ENCODE data around the gene CNTN1. TPM values are rescaled to one million over a fixed set of nuclear protein-coding genes. Genes with fewer than 3 reads are reported as not detected.

The CNTN1 gene
- total RNA-seq, 1 donor from 2014 or later: 0.46 TPM

DNA sequence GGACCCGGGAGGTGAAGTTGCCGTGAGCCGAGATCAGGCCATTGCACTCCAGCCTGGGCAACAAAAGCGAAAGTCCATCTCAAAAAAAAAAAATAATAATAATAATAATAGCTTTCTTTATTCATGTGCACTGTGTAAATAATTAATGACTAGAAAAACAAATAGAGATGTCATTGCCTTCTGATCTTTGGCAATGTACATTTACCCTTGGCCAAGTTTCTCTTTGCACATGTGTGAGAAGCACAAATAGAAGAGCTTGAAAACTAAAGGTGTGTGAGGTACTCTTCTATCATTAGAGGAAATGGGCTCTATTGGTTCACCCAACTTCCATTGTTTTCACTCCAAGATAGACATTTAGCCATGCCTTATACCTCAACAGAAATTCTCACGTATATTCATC, 325.8 kb downstream of the CNTN1 start:
- no peaks in the 10 kb centered on the region for H3K36me3 Mint-ChIP-seq (ENCODE audit: low read depth, unreplicated experiment)
- no peaks in the 10 kb centered on the region for H3K9me3 Mint-ChIP-seq (ENCODE audit: unreplicated experiment)

DNA sequence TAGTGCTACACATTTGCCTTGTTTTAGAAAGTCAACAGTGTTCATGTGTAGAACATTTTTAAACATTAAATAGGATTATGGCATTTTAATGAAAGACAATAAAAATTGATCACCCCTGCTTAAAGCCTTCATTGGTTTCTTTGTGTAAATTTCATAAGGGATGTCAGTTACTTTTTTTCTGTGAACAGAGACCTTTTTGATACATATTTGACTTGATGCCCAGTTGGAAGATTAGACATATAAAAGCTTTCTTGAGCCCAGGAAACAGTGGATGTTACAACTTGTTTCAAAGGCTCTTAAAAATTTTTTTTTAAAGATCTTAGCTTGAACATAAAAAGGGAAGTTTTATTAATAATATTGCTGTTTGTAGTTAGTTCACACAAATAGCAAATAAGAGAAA, 327.2 kb downstream of the CNTN1 start:
- no peaks in the 10 kb centered on the region for H3K36me3 Mint-ChIP-seq (ENCODE audit: low read depth, unreplicated experiment)
- TF ChIP-seq, protein P1, sequence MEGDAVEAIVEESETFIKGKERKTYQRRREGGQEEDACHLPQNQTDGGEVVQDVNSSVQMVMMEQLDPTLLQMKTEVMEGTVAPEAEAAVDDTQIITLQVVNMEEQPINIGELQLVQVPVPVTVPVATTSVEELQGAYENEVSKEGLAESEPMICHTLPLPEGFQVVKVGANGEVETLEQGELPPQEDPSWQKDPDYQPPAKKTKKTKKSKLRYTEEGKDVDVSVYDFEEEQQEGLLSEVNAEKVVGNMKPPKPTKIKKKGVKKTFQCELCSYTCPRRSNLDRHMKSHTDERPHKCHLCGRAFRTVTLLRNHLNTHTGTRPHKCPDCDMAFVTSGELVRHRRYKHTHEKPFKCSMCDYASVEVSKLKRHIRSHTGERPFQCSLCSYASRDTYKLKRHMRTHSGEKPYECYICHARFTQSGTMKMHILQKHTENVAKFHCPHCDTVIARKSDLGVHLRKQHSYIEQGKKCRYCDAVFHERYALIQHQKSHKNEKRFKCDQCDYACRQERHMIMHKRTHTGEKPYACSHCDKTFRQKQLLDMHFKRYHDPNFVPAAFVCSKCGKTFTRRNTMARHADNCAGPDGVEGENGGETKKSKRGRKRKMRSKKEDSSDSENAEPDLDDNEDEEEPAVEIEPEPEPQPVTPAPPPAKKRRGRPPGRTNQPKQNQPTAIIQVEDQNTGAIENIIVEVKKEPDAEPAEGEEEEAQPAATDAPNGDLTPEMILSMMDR (IDR thresholded peaks at IDR 0.05; ENCODE audit: unreplicated experiment): no peak
- H3K27me3 Mint-ChIP-seq (ENCODE audit: unreplicated experiment): no peaks in the 10 kb centered on the region
- no peak overlapping the region for H3K4me3 Mint-ChIP-seq (ENCODE audit: unreplicated experiment)
- peaks cover 10% of the 10 kb centered on the region for H3K4me1 Mint-ChIP-seq (ENCODE audit: unreplicated experiment)
- H3K27ac Mint-ChIP-seq (ENCODE audit: unreplicated experiment): no peak overlapping the region
- DNase-seq (ENCODE audit: low spot score): no peak
- H3K9me3 Mint-ChIP-seq (ENCODE audit: unreplicated experiment): no peaks in the 10 kb centered on the region

More for the DNA sequence above, 325.8 kb downstream of the CNTN1 start:
- peaks cover 3% of the 10 kb centered on the region for H3K4me1 Mint-ChIP-seq (ENCODE audit: unreplicated experiment)
- no peak for DNase-seq (ENCODE audit: low spot score)
- no peak overlapping the region for H3K27ac Mint-ChIP-seq (ENCODE audit: unreplicated experiment)
- TF ChIP-seq, protein P1 (IDR thresholded peaks at IDR 0.05; ENCODE audit: unreplicated experiment): no peak
- no peak overlapping the region for H3K4me3 Mint-ChIP-seq (ENCODE audit: unreplicated experiment)
- no peaks in the 10 kb centered on the region for H3K27me3 Mint-ChIP-seq (ENCODE audit: unreplicated experiment)

DNA sequence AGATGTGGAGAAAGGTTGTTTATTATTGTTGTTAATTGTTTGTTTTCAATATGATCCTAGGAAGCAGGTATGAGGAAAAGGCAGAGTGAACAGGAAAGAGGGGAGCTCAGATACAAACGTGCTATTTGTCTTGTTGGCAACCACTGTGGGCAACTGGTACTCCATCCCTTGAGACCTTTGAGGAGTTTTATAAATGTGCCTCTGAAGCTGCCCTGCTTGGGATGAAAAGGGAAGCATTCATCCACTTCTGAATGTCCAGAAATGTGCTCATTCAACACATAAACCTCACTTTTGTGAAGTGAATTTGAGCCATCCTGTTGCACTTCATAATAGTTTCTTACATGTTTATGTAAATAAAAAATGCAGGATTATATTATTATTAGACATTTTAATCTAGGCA, 331.6 kb downstream of the CNTN1 start:
- peaks cover 10% of the 10 kb centered on the region for H3K4me1 Mint-ChIP-seq (ENCODE audit: unreplicated experiment)
- DNase-seq (ENCODE audit: low spot score): no peak
- no peaks in the 10 kb centered on the region for H3K9me3 Mint-ChIP-seq (ENCODE audit: unreplicated experiment)
- H3K4me3 Mint-ChIP-seq (ENCODE audit: unreplicated experiment): no peak overlapping the region
- H3K27ac Mint-ChIP-seq (ENCODE audit: unreplicated experiment): no peak overlapping the region
- peaks cover 2% of the 10 kb centered on the region for H3K27me3 Mint-ChIP-seq (ENCODE audit: unreplicated experiment)
- TF ChIP-seq, protein P1 (IDR thresholded peaks at IDR 0.05; ENCODE audit: unreplicated experiment): no peak
- no peaks in the 10 kb centered on the region for H3K36me3 Mint-ChIP-seq (ENCODE audit: low read depth, unreplicated experiment)

DNA sequence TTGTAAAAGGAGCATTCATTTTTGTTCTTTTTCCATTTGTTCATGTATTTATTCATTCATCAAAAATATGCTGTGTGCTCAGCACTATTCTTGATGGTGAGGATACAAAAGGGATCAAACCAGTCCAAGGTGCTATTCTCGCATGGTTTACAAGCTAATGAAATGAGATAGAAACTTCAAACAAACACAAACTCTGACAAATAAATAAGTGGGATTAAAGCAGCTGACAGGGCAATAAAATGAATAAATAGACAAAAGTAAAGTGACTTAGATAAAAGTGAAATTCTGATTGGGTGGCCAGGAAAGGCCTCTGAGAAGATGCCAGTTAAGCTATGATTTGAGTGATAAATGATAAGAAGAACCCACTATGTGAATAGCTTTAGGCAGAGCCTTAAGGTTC, 333.9 kb downstream of the CNTN1 start:
- no peaks in the 10 kb centered on the region for H3K36me3 Mint-ChIP-seq (ENCODE audit: low read depth, unreplicated experiment)
- TF ChIP-seq, protein P1 (IDR thresholded peaks at IDR 0.05; ENCODE audit: unreplicated experiment): no peak
- no peak overlapping the region for H3K27ac Mint-ChIP-seq (ENCODE audit: unreplicated experiment)
- H3K4me1 Mint-ChIP-seq (ENCODE audit: unreplicated experiment): peaks cover 10% of the 10 kb centered on the region
- H3K9me3 Mint-ChIP-seq (ENCODE audit: unreplicated experiment): no peaks in the 10 kb centered on the region
- DNase-seq (ENCODE audit: low spot score): no peak
- H3K27me3 Mint-ChIP-seq (ENCODE audit: unreplicated experiment): peaks cover 2% of the 10 kb centered on the region
- H3K4me3 Mint-ChIP-seq (ENCODE audit: unreplicated experiment): no peak overlapping the region

DNA sequence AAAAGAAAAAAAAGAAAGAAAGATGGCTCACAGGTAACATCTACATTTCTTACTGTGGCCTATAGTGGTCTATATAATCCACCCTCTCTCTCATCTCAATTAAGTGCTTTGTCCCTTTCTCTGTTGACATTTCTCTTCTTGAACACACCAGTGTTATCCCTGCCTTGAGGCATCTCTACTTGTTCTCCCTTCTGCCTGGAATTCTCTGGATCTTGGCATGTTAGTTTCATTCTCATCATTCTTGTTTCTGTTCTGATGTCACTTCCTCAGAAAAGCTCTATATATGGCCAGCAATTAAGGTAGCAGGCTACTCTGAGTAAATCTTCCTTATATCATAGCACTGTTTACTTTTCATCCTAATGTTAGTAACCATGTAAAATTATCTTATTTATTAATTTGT, 340.1 kb downstream of the CNTN1 start:
- TF ChIP-seq, protein P1 (IDR thresholded peaks at IDR 0.05; ENCODE audit: unreplicated experiment): no peak
- H3K9me3 Mint-ChIP-seq (ENCODE audit: unreplicated experiment): no peaks in the 10 kb centered on the region
- DNase-seq (ENCODE audit: low spot score): no peak
- no peaks in the 10 kb centered on the region for H3K36me3 Mint-ChIP-seq (ENCODE audit: low read depth, unreplicated experiment)
- no peak overlapping the region for H3K27ac Mint-ChIP-seq (ENCODE audit: unreplicated experiment)
- H3K4me3 Mint-ChIP-seq (ENCODE audit: unreplicated experiment): no peak overlapping the region
- no peaks in the 10 kb centered on the region for H3K4me1 Mint-ChIP-seq (ENCODE audit: unreplicated experiment)
- H3K27me3 Mint-ChIP-seq (ENCODE audit: unreplicated experiment): no peaks in the 10 kb centered on the region

Measured in endothelial cell (in vitro differentiated cells).